ENCODE results near the gene QRFPR. TPM values are rescaled to one million over a fixed set of nuclear protein-coding genes. Genes with fewer than 3 reads are reported as not detected.

Gene QRFPR
- total and polyA plus RNA-seq, 10 of the 15 experiments (the other 5 are each of a cell fraction or from before 2014, with no cell fraction given): not detected

DNA sequence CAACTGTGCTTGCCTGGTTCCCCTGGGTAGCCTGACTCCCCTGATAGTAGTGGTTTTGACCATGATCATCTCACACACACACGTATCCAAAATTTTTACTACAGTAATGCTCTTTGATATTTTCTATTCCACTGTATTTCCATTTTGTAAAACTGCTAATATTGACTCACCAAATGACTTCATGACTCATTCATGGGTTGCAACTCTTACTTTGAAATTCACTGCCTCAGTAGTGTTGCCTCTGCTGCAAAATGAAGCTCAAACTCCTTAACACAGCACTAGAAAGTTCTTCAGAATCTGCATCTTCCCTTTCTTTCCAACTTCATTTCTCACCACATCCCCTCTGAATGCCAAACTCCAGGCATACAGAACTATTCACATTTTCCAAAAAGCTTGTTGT lies 20.3 kb downstream of the QRFPR start (continued):
- TF ChIP-seq, protein P1, sequence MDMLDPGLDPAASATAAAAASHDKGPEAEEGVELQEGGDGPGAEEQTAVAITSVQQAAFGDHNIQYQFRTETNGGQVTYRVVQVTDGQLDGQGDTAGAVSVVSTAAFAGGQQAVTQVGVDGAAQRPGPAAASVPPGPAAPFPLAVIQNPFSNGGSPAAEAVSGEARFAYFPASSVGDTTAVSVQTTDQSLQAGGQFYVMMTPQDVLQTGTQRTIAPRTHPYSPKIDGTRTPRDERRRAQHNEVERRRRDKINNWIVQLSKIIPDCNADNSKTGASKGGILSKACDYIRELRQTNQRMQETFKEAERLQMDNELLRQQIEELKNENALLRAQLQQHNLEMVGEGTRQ (IDR thresholded peaks at IDR 0.05; ENCODE audit: borderline replicate concordance, low read depth, low read length): no peak
- TF ChIP-seq ZNF384 (IDR thresholded peaks at IDR 0.05; ENCODE audit: borderline replicate concordance, low read depth, low read length) (no peak), WRNIP1 (IDR thresholded peaks at IDR 0.05; ENCODE audit: borderline replicate concordance, low read depth, low read length) (no peak), ZBED1 (IDR thresholded peaks at IDR 0.05; ENCODE audit: borderline replicate concordance) (no peak)

DNA sequence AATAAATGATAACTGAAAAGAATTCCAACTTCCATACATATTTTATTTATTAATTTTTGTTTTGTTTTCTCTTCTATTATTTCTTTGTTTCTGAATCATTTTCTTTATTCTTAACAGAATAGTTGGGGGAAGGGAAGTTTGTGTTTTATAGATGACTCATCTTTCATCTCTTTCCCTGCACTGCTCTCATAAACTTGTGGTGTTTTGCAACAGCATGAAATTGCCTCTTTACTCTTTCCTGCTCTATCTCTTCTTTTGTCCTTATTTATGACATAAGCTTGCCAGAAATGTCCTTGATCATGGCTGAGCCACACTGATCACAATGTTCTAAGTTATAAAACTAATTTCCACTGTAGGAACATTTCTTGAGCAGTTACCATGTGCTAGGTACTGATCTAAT lies 22.3 kb downstream of the QRFPR start:
- RAD21 ChIA-PET (ENCODE audit: unreplicated experiment): no interaction called here
- Histone ChIP-seq H3K4me3 (no peak overlapping the region), H3K36me3 (ENCODE audit: control insufficient read depth in 2 of 2, insufficient read depth in 2 of 2, low read length in 1 of 2) (no peaks in the 10 kb centered on the region), H3K9ac (ENCODE audit: control insufficient read depth, insufficient read depth, low read length) (no peak overlapping the region), H3K4me1 (ENCODE audit: control insufficient read depth, insufficient read depth, low read length) (no peaks in the 10 kb centered on the region), H4K20me1 (ENCODE audit: control insufficient read depth, insufficient read depth) (no peaks in the 10 kb centered on the region), H3K9me3 (replicated peaks; ENCODE audit: control insufficient read depth, insufficient read depth, low read length) (no peaks in the 10 kb centered on the region), H3K4me2 (ENCODE audit: control insufficient read depth, insufficient read depth) (no peak overlapping the region), H3K27me3 (replicated peaks in 1 of 2; ENCODE audit: control insufficient read depth in 2 of 2, insufficient read depth in 2 of 2, low read length in 1 of 2) (no peaks in the 10 kb centered on the region), H3K27ac (ENCODE audit: control insufficient read depth, insufficient read depth) (no peak overlapping the region), H3K79me2 (ENCODE audit: control insufficient read depth, insufficient read depth, low read length) (no peaks in the 10 kb centered on the region), H2AFZ (ENCODE audit: control insufficient read depth, low read depth, low read length) (no peak overlapping the region)
- POLR2A ChIA-PET: no interaction called here
- in situ Hi-C loops (cut with MboI) (no loop called here), intact Hi-C loops (cut with micrococcal nuclease; ENCODE audit: unreplicated experiment) (no loop called here)
- TF ChIP-seq ATF7 (IDR thresholded peaks at IDR 0.05; ENCODE audit: low read depth) (no peak), ZNF384 (IDR thresholded peaks at IDR 0.05; ENCODE audit: borderline replicate concordance, low read depth, low read length) (no peak)
- TF ChIP-seq, protein P2, sequence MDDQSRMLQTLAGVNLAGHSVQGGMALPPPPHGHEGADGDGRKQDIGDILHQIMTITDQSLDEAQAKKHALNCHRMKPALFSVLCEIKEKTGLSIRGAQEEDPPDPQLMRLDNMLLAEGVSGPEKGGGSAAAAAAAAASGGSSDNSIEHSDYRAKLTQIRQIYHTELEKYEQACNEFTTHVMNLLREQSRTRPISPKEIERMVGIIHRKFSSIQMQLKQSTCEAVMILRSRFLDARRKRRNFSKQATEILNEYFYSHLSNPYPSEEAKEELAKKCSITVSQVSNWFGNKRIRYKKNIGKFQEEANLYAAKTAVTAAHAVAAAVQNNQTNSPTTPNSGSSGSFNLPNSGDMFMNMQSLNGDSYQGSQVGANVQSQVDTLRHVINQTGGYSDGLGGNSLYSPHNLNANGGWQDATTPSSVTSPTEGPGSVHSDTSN (IDR thresholded peaks at IDR 0.05; ENCODE audit: insufficient replicate concordance, low read depth, low read length): no peak
- FAIRE-seq (no peak), DNase-seq (ENCODE audit: low read depth, low spot score) (no peak), ATAC-seq (no peak)
- no TSS peak for BruUV-seq (replicated peaks)
- CTCF ChIA-PET: no interaction called here
- SMC1A ChIA-PET (ENCODE audit: uncharacterized antibody, unreplicated experiment): no interaction called here

Data from GM12878 (cell line).